GM18868 (cell line): ENCODE data around the gene DKK3.

ENCODE experiments used
- ATAC-seq: cut with Tn5 transposase; IDR thresholded peaks from one replicate; pipeline ENCODE4 v1.9.1; 2021; ENCODE audit warnings: mild to moderate bottlenecking, moderate library complexity; ENCODE audit not compliant: unreplicated experiment

The DKK3 gene

GRCh38 chr11:12005476-12005875 is 3.0 kb downstream of the DKK3 start:
- ATAC-seq = no peak

DNA sequence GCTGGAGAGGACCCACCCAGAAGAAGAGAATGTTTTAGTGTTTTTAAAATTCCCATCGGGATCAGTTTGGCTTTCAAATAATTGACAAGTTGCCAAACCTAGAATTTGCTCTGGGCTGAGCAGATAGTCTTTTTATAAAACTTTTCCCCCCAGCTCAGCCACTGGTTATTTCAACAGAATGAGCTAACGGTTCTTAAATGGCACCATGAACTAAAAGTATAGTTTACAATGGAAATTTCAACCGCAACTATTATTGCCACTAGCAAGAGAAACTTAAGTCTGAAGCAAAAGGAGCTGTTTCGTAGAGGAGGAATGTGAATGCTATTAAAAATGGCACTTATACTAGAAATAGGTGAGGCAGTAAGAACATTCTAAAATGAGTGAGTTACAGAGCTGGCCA is 3.4 kb downstream of the DKK3 start:
- ATAC-seq = no peak

DNA sequence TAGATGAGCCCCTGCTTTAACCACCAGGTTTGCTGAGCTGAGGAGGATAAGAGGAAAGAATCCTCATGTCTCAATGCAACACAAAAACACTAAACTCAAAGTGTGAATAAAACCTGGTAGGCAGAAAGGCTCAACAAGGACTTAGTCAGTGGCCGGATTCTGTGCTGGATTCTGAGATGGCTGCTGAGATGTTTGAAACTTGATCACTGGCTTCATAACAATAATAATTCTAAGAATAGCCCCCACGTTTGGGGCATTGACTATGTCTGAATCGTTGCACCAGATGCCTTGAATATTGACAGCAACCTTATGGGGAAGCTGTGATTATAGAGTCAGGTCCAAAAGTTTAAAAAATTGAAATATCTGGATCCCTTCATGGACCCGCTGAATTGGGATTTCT is 4.6 kb downstream of the DKK3 start:
- ATAC-seq = no peak

- no peak for ATAC-seq
Observed at GRCh38 chr11:12003336-12003735, 5.1 kb downstream of the DKK3 start.

DNA sequence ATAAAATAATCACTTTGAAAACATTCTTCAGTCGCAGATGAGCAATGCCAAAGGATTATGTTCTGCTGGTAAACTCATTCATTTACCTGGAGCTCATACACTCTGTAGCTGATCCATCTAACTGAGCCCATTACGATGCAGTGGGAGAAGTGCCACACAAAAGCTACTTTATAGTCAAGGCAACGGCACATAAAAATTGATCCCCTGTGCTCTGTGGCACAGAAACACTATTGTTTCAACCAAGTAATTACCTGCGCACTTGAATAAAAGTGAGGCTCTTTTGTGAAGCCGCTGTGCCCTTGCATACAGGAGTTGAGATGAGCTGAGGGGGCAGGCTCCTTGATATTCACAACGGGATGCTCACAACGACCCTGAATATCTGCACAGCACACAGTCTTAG is 7.2 kb downstream of the DKK3 start:
- no peak for ATAC-seq

DNA sequence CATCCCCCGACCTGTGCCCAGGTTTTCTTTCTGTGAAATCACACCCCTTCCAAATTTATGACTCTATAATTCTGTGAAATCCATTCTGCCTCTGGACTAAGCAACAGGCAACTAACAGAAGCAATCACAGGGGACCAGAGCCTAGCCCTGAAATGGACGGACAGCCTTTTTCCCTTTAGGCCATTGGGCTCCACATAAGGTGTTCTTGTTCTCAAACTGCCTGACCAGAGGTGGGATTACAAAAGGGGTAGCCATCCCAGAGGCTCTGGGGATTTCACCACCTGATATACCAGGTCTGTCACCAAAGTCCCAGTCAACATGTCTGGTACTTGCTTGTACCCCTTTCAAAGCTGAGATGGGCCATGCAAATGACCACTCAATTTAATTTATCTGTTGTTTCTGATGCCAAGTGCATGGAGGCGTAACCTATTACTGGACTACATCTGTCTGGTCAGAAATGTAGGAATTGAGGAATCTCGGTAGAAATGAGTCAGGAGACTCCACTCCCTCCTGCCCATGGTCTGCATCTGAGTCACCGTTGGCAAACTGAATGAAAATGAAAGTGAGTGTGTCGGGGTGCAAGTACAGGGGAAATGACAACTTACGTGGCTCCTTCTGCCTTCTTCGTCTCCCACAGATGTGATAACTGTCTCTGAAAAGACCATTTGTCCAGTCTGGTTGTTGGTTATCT is 10.2 kb downstream of the DKK3 start:
- ATAC-seq = no peak

GRCh38 chr11:11997049-11997322 is 11.4 kb downstream of the DKK3 start:
- no peak for ATAC-seq

- no peak for ATAC-seq
Observed at GRCh38 chr11:11996321-11997048, 11.9 kb downstream of the DKK3 start.

GRCh38 chr11:11995601-11996000 is 12.8 kb downstream of the DKK3 start:
- no peak for ATAC-seq

DNA sequence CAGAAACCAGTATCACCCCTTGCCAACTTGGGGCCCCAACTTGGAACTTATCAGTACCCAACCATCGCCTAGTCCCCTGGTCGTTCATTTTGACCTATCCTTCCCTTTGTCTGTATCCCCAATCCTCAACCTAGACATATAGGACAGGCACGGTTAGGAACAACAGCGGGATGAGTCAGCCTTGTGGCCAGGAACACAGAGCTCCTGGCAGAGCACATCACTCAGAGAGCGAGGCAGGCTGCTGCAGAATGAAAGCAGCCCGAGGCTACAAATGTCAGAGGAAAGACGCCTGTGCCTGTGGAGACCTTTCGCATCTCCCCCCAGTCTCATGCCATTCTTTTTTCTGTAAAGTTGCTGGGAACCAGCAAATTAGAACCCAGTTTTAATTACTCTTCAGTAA is 14.6 kb downstream of the DKK3 start:
- ATAC-seq = no peak

DNA sequence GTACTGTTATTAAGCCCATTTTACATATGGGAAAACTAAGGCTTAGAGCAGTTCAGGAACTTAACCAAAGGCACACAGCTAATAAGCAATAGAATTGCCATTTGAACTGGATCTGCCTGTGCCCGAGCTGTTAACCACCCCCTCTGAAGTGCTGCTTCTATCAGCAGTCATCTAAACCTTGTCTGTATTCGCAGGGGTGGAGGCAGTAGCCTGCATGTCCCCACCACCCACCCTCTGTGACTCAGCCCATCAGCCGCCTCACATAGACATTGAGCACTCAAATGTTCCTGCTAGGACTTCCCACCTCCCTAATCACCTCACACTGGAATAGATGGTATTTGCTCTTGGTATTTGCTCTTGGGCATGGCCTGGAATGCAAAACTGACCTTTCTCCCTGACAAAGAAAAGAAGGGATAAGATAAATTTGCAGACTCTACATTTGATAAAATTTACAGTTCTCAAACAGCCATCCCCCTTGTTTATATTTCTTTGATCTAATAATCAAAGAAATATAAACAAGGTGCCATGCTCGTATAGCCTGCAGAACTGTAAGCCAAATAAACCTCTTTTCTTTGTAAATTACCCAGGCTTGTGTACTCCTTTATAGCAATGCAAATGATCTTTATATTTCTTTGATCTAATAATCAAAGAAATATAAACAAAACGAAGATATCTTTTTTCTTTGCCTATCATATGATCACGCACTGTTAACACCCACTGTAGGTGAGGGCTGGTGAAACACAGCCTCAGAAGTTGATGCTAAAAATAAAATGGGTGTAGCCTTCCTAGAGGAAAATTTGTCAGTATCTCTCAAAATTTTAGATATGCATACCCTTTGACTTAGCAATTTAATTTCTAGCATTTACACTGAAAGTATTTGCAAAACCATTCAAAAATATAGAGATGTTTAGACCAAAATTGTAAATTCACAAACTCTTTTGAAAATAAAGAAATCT is 15.9 kb downstream of the DKK3 start:
- no peak for ATAC-seq

DNA sequence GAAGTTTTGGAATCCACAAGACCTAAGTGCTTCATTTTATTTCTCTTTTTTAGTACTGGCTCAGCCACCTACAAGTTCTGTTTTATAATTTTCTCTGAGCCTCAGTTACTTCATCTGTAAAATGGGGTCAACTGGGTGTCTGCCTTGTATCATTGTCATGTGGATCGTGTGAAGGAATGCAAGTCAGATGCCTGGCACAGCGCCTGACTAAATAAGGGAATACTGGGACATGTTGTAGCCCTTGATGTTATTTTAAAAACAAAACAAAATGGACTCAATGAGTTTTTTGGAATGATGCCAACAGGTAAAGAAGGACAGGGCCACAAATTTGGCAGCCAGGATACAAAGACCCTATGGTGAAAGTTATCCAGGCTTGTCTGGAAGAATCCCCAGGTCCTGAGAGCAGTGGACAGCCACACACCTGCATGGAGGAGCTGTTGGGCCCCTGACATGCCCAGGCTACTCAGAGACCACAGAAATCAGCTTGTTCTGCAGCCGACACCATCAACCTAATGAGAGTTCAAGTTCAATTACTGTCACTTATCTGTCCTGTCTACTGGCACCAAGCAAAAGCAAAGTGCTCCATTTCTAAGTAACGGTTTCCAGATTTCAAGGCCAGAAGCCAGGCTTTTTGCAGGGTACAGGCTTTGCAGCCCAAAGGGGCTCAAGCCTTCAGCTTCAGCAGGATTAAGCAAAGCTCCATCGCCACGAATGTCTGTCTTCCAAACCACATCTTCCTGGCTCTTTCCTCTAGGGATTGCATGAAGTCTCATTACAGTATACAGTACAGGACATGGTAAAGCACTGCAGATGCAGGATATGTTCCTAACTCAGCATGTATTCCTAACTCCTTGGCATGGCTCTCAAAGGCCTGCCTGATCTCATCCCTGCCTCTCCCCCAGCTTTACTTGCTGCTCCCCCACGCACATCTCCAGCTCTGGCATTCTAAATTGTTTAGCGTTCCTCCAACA is 18.4 kb downstream of the DKK3 start:
- no peak for ATAC-seq

- no peak for ATAC-seq
Observed at GRCh38 chr11:11988681-11989261, 19.7 kb downstream of the DKK3 start.

DNA sequence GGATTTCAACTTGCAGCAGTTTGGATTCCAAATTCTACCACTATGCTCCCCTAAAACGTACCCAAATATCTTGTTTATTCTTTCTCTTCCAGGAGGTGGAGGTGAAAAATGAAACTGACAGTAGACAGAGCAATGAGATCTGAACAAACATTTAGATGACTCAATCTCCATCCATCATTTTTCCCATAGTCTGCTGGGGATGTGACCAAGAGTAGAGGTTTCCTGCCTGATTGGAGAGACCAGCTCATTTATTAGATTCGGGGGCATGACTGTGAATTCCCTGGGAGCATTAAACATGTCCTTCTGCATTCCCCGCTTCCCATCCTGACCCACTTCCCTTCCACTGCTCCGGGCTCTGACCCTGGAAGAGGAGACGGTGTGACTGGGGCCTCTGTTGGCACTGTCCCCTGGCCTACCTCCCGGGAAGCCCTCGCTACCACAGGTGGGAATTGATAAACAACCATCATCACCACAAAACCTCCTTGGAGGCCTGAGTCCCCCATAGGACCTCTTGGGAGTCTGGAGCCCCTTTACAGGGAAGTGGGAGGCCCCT is 20.3 kb downstream of the DKK3 start:
- ATAC-seq = no peak

DNA sequence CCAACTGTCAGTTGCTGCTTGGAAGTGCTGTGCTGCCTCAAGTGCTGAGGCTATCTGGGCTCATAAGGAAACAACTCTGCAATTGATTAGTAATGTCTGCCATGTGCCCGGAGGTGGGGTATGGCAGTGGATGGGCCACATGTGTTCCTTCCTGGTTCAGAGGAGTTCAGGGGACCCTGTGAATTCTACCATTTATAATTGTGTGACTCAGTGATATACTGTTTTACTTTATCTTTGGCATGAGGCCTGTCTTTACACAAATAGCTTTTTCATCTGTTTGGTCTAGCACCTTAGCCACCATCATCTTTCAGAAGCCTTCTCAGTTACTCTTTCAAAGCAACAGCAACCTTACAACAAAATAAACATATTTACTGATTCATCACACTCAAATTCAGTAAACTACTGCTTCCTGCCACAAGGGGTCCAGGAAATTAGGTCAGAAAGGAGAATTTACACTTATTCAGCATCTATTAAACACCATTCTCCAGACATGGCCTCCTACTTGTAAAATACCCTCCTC is 20.9 kb downstream of the DKK3 start:
- ATAC-seq = no peak

GRCh38 chr11:11985954-11986949 is 22.2 kb downstream of the DKK3 start:
- ATAC-seq = no peak

GRCh38 chr11:11985016-11985715 is 23.3 kb downstream of the DKK3 start:
- ATAC-seq = no peak

DNA sequence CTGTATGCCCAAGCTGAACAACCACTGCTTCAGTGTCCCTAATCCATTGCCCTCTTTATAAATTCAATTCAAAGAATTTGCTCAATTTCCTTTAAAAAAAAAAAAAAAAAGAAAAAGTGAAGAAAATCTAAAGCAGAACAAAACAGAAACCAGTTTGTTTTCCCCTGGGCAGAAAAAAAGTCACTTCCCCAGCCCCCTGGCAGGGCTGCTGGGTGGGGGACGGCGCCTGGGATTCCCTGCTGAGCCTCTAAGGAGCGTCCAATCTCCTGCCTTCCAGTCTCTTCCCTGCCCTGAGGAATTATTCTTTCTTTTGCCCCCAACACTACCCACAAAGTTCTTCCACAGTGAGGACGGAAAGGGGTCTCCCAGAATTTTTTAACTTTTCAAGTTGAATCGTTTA is 23.9 kb downstream of the DKK3 start:
- ATAC-seq = no peak
